Activated gamma-delta T cell treated with anti-CD3 and anti-CD28 coated beads, Interleukin-2, amount 50 U/mL, for 16 hours (primary cell): ENCODE results near the gene ATP4B.
"Not testable (repeated sequence)": the region's sequence is repeated elsewhere in the genome, so short reads cannot be mapped to it uniquely, and the experiment has no call there.

Source experiments
- DNase-seq: peaks from one replicate; pipeline ENCODE4 v3.0.0-alpha.2; 2020; ENCODE audit warnings: low read depth

The ATP4B gene

GRCh38 chr13:113625965-113626721 lies 31.9 kb downstream of the ATP4B start:
- no peak for DNase-seq

DNA sequence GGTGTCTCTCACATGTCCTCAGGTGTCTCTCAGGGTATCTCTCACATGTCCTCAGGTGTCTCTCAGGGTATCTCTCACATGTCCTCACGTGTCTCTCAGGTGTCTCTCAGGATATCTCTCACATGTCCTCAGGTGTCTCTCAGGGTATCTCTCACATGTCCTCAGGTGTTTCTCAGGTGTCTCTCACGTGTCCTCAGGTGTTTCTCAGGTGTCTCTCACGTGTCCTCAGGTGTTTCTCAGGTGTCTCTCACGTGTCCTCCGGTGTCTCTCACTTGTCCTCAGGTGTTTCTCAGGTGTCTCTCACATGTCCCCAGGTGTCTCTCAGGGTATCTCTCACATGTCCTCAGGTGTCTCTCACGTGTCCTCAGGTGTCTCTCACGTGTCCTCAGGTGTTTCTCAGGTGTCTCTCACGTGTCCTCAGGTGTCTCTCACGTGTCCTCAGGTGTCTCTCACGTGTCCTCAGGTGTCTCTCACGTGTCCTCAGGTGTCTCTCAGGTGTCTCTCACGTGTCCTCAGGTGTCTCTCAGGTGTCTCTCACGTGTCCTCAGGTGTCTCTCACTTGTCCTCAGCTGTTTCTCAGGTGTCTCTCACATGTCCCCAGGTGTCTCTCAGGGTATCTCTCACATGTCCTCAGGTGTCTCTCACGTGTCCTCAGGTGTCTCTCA lies 33.2 kb downstream of the ATP4B start:
- DNase-seq, result not testable (repeated sequence)

DNA sequence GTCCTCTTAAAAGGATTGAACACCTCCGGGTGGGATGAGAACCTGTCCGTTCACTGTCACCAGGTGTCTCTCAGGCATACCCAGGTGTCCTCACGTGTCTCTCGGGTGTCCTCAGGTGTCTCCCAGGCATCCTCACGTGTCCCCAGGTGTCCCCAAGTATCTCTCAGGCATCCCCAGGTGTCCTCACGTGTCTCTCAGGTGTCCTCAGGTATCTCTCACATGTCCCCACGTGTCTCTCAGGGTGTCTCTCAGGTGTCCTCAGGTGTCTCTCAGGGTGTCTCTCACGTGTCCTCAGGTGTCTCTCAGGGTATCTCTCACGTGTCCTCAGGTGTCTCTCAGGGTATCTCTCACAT lies 33.8 kb downstream of the ATP4B start:
- DNase-seq, result no peak

- DNase-seq, result no peak
Measured at GRCh38 chr13:113623491-113624234, 34.3 kb downstream of the ATP4B start.

- no peak for DNase-seq
Measured at GRCh38 chr13:113622791-113623490, 35.1 kb downstream of the ATP4B start.

- DNase-seq, result not testable (repeated sequence)
Measured at GRCh38 chr13:113621986-113622550, 35.9 kb downstream of the ATP4B start.

DNA sequence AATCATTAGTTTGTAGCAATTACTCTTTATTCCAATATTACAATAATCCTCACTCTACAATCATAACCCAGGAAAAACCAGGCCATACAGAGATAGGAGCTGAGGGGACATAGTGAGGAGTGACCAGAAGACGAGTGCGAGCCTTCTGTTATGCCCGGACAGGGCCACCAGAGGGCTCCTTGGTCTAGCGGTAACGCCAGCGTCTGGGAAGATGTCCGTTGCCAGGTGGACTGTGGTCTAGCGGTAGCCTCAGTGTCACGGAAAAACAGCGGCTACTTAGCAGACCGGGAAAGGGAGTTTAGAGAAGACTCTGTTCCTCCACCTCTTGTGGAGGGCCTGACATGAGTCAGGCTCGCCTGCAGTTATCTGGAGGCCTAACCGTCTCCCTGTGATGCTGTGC lies 36.5 kb downstream of the ATP4B start:
- DNase-seq, result not testable (repeated sequence)

DNA sequence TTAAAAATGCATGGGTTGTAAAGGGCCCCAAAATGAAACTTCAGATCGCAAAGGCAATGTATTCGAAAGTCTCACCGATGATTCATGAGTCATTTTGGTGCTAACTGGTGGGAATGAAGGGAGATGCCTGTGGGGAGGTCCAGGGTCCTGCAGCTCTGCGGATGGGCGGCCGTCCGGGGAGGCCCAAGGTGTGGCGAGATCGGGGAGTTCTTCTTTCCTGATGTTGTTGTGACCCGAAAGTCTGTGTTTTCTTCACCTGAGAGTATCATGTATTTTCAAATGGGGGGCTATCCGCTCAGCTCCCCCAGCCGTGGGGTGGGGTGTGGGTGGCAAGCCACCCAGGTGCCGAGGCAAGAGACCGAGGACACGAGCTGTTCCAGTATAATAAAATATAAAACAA lies 37.0 kb downstream of the ATP4B start:
- no peak for DNase-seq

DNA sequence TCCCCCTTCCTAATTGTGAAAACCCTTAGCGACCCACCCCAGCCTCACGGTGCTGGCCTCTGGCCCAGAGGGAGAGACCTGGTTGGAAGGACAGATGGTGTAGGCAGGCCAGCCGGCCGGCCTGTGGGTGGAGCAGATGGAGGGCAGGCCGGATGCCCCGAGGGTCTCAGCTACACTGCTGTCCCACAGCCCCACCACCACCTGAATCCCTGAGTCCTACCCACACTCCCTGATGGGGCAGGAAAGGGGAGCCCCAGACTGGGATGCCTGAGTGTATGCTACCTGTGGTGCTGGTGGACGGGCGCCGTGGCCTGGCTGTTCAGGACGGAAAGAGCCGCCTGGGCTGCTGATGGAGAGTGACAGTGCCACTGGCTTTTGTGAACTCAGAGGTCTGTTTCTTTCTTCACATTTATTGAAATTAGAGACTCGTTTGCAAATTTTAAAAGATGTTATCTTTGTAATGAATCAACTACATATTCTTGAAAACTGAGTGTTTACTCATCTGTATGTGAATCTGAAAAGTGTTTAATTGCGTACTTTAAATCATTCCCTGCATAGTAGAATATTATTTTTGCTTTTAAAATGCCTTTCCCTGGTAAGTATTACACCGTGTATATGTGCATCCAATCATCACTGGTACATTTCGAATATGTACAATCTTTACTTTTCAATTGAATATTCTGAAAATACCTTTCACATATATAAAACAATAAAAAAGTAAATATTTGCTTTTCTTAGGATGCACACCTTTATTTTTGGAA lies 37.8 kb downstream of the ATP4B start:
- no peak for DNase-seq

DNA sequence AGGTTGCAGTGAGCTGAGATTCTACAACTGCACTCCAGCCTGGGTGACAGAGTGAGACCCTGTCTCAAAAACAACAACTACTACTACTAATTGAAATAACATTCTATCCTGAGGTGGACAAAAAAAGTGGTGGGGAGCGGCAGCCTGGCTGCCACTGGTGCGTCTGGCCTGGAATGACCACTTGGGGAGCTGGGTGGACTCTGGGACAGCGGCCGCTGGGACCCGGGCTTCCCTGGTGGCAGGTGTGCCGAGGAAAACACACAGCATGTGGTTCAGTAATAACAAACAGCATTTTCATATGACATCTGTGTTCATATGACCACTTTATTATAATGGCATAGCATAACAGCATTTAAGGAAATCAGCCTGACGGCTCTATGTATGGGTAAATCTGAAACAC lies 39.5 kb downstream of the ATP4B start:
- no peak for DNase-seq

GRCh38 chr13:113617961-113618360 lies 40.0 kb downstream of the ATP4B start:
- DNase-seq, result no peak

GRCh38 chr13:113616991-113617749 lies 40.8 kb downstream of the ATP4B start:
- no peak for DNase-seq

- DNase-seq, result no peak
Measured at GRCh38 chr13:113616281-113616906, 41.6 kb downstream of the ATP4B start.

- no peak for DNase-seq
Measured at GRCh38 chr13:113613789-113614379, 44.1 kb downstream of the ATP4B start.

- no peak for DNase-seq
Measured at GRCh38 chr13:113612607-113613006, 45.4 kb downstream of the ATP4B start.

GRCh38 chr13:113611996-113612395 lies 46.0 kb downstream of the ATP4B start:
- DNase-seq, result no peak

DNA sequence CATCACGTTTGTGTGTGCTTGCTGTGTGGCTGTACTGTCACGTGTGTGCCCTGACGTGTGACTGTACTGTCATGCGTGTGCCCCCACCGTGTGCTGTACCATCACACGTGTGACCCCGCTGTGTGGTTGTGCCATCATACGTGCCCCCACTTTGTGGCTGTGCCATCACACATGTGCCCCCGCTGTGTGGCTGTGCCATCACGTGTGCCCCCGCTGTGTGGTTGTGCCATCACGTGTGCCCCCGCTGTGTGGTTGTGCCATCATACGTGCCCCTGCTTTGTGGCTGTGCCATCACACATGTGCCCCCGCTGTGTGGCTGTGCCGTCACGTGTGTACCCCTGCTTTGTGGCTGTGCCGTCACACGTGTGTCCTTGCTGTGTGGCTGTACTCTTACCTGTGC lies 47.7 kb downstream of the ATP4B start:
- no peak for DNase-seq

GRCh38 chr13:113609616-113610015 lies 48.4 kb downstream of the ATP4B start:
- no peak for DNase-seq

- DNase-seq, result no peak
Measured at GRCh38 chr13:113608967-113609533, 48.9 kb downstream of the ATP4B start.
